NCI-H2227 treated with DMSO at 0.1 percent for 48 hours (cell line): ENCODE measurements around the gene PRELID2.
"Not testable (repeated sequence)": the region's sequence is repeated elsewhere in the genome, so short reads cannot be mapped to it uniquely, and the experiment has no call there.

ENCODE experiments used
- DNase-seq: peaks from one replicate; lab custom pipeline; 2025; lab: John Stamatoyannopoulos, UW

Gene PRELID2

GRCh38 chr5:145838276-145838675 lies 3.1 kb upstream of the PRELID2 start:
- no peak for DNase-seq

- not testable (repeated sequence) for DNase-seq
Measured at GRCh38 chr5:145836241-145836640, 1.1 kb upstream of the PRELID2 start.

- no peak for DNase-seq
Measured at GRCh38 chr5:145835848-145836239, 702 bp upstream of the PRELID2 start.

GRCh38 chr5:145834554-145834916 lies 607 bp downstream of the PRELID2 start:
- DNase-seq = no peak

- no peak for DNase-seq
Measured at GRCh38 chr5:145833631-145834200, 1.4 kb downstream of the PRELID2 start.

- no peak for DNase-seq
Measured at GRCh38 chr5:145830594-145830993, 4.5 kb downstream of the PRELID2 start.

GRCh38 chr5:145829708-145830361 lies 5.3 kb downstream of the PRELID2 start:
- DNase-seq = no peak

- DNase-seq = no peak
Measured at GRCh38 chr5:145826895-145827674, 8.1 kb downstream of the PRELID2 start.

- peak; percentile 42 for DNase-seq
Measured at GRCh38 chr5:145825751-145826180, 9.4 kb downstream of the PRELID2 start.

GRCh38 chr5:145824040-145824439 lies 11.1 kb downstream of the PRELID2 start:
- DNase-seq = no peak

- no peak for DNase-seq
Measured at GRCh38 chr5:145818604-145819003, 16.5 kb downstream of the PRELID2 start.

- DNase-seq = no peak
Measured at GRCh38 chr5:145812877-145813276, 22.3 kb downstream of the PRELID2 start.

- DNase-seq = peak; percentile 32
Measured at GRCh38 chr5:145811834-145812625, 23.1 kb downstream of the PRELID2 start.

GRCh38 chr5:145806923-145807322 lies 28.2 kb downstream of the PRELID2 start:
- DNase-seq = no peak

GRCh38 chr5:145805819-145806218 lies 29.3 kb downstream of the PRELID2 start:
- no peak for DNase-seq

GRCh38 chr5:145804701-145805100 lies 30.4 kb downstream of the PRELID2 start:
- DNase-seq = no peak

- DNase-seq = no peak
Measured at GRCh38 chr5:145803112-145804004, 31.8 kb downstream of the PRELID2 start.

GRCh38 chr5:145801195-145801594 lies 33.9 kb downstream of the PRELID2 start:
- no peak for DNase-seq

- DNase-seq = no peak
Measured at GRCh38 chr5:145800181-145800580, 35.0 kb downstream of the PRELID2 start.

- DNase-seq = not testable (repeated sequence)
Measured at GRCh38 chr5:145798503-145798902, 36.6 kb downstream of the PRELID2 start.

- no peak for DNase-seq
Measured at GRCh38 chr5:145797336-145797735, 37.8 kb downstream of the PRELID2 start.
